ENCODE measurements around the gene PTPRM.
A peak's percentile ranks its signal among the peaks of the same experiment; 100 is the strongest.

PTPRM gene

DNA sequence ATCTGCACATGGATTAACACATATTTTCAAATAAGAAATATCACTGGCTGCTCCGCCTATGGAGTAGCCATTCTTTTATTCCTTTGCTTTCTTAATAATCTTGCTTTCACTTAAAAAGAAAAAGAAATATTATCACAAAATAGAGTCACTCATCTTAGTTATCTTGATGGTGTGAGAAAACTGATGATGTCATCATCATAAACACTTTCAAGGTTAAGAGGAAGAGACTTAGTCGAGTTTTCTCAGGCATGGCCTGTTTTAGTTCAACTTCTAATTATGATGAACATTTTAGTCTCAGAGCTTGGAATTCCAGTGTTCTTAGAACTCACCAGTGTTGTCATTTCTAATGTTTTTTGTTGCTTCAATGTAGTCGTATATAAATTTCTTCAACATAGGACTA, 506.1 kb downstream of the PTPRM start:
- Histone ChIP-seq H3K4me3 (no peak overlapping the region), H3K27ac (no peak overlapping the region), H3K4me1 (no peaks in the 10 kb centered on the region), H3K27me3 (no peaks in the 10 kb centered on the region), H3K9me3 (no peaks in the 10 kb centered on the region), H3K36me3 (peaks cover 0 to 3% (median 0%) of the 10 kb centered on the region in 3 donors)
- no peak for DNase-seq
- TF ChIP-seq, protein P1, sequence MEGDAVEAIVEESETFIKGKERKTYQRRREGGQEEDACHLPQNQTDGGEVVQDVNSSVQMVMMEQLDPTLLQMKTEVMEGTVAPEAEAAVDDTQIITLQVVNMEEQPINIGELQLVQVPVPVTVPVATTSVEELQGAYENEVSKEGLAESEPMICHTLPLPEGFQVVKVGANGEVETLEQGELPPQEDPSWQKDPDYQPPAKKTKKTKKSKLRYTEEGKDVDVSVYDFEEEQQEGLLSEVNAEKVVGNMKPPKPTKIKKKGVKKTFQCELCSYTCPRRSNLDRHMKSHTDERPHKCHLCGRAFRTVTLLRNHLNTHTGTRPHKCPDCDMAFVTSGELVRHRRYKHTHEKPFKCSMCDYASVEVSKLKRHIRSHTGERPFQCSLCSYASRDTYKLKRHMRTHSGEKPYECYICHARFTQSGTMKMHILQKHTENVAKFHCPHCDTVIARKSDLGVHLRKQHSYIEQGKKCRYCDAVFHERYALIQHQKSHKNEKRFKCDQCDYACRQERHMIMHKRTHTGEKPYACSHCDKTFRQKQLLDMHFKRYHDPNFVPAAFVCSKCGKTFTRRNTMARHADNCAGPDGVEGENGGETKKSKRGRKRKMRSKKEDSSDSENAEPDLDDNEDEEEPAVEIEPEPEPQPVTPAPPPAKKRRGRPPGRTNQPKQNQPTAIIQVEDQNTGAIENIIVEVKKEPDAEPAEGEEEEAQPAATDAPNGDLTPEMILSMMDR (IDR thresholded peaks at IDR 0.05), result no peak
- intact Hi-C loops (cut with DNase I; ENCODE audit: low total_unique reads), result no loop called here

DNA sequence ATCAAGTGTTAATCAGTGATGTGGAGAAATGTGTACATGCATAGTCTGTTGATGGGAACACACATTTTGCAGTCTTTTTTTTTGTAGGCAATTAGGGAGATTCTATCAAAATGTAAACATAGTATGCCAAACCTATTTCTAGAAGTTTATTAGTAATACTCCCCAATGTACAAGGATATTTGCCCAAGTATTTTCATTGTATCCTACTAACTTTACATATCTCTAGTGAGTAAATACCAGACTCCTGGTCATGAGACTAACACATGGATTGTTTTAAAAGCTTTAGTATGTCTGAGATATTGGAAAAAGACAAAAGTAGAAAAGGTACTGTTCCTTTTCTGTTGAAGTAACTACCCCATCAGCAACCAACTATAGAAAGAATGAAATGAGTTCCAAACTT, 513.0 kb downstream of the PTPRM start:
- H3K36me3 ChIP-seq, result no peaks in the 10 kb centered on the region
- no peak overlapping the region for H3K4me3 ChIP-seq
- H3K4me1 ChIP-seq, result no peaks in the 10 kb centered on the region
- H3K27ac ChIP-seq, result no peak overlapping the region
- no peaks in the 10 kb centered on the region for H3K9me3 ChIP-seq
- intact Hi-C loops (cut with DNase I; ENCODE audit: low total_unique reads), result loop anchor here (10.0 kb wide), 1 partner anchor 515 kb away; no protein-coding TSS in a partner anchor
- TF ChIP-seq, protein P1 (IDR thresholded peaks at IDR 0.05), result no peak
- DNase-seq, result no peak
- H3K27me3 ChIP-seq, result no peaks in the 10 kb centered on the region

DNA sequence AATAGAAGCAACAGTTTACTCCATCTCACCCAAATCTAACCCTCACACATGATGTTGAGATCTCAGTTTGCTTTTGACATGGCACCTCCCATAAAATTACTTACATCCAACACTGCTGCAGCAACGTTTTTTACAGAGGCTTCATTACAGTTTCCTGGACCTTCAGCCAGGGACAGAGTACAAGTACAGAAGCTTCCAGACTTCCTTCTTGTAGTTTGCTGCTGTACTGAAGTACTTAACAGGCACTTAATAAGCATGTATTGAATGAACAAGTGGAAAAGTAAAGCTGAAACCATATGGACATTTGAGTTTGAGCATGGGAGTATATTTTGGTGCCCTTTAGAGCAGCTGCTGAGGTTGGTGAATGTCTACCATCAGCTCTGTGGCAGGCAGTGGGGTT, 514.2 kb downstream of the PTPRM start:
- H3K4me1 ChIP-seq, result no peaks in the 10 kb centered on the region
- DNase-seq, result no peak
- H3K27ac ChIP-seq, result no peak overlapping the region

DNA sequence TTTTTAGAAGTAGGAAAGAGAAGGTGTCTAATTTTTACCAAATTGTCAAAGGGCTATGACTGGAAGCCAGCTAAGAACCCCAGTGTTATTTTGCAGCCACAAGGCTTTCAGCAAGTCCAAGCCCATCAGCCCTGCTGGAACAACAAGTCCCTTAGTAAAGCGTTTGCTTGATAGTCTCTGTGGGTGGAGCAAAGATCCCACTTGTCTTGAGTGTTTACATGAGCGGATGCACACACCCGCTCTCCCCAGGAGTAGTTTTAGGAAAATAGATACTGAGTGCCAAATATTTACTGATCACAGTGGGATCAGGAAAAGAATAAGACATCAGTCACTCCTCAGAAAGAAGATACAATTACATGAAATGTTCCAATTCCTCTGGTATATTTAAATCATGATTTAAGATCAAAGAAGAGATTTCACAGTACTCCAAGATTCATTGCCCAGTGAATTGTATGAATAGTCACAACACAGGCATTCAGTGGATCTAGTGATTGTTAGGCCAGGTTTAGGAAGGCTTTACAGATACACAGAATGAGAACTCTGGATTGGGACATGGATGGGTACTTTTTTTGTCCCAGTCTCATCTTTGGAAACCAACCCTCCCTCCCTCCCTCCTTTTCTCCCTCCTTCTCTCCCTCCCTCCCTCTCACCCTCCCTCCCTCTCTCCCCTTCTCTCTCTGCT, 514.9 kb downstream of the PTPRM start:
- DNase-seq, result no peak
- Histone ChIP-seq H3K9me3 (no peaks in the 10 kb centered on the region), H3K36me3 (peaks cover 0 to 8% (median 7%) of the 10 kb centered on the region in 3 donors), H3K4me3 (no peak overlapping the region), H3K4me1 (no peaks in the 10 kb centered on the region), H3K27me3 (no peaks in the 10 kb centered on the region), H3K27ac (no peak overlapping the region)
- intact Hi-C loops (cut with DNase I; ENCODE audit: low total_unique reads), result loop anchor here (10.0 kb wide), 1 partner anchor 513 kb away; no protein-coding TSS in a partner anchor
- TF ChIP-seq, protein P1 (IDR thresholded peaks at IDR 0.05), result no peak

More for the DNA sequence above, 514.2 kb downstream of the PTPRM start:
- H3K4me3 ChIP-seq, result no peak overlapping the region
- no peaks in the 10 kb centered on the region for H3K9me3 ChIP-seq
- no peaks in the 10 kb centered on the region for H3K27me3 ChIP-seq
- peaks cover 0 to 7% (median 7%) of the 10 kb centered on the region in 3 donors for H3K36me3 ChIP-seq
- TF ChIP-seq, protein P1 (IDR thresholded peaks at IDR 0.05), result no peak
- intact Hi-C loops (cut with DNase I; ENCODE audit: low total_unique reads), result loop anchor here (10.0 kb wide), 1 partner anchor 514 kb away; no protein-coding TSS in a partner anchor

DNA sequence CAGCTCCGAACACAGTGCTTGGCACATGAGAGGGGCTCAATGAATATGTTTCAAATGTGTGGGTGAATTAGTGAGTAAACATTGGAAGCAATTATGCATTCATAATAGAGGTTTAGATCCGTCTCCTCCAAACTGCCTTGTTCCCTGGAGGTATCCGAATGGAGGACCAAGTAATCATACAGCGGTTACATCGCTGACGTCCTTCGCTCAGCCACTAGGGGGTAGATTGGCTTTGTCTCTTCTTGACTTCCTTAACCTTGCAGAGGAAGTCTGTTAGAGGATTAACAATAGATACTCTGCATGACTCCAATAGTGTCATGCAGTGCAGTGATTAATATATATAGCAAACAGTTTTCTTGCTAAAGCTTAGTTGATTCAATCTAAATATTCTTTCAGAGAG, 517.0 kb downstream of the PTPRM start:
- Histone ChIP-seq H3K4me1 (no peaks in the 10 kb centered on the region), H3K36me3 (peaks cover 0 to 8% (median 7%) of the 10 kb centered on the region in 3 donors), H3K27me3 (no peaks in the 10 kb centered on the region), H3K4me3 (no peak overlapping the region), H3K9me3 (no peaks in the 10 kb centered on the region), H3K27ac (no peak overlapping the region)
- TF ChIP-seq, protein P1 (IDR thresholded peaks at IDR 0.05), result peak; percentile 10
- intact Hi-C loops (cut with DNase I; ENCODE audit: low total_unique reads), result loop anchor here (10.0 kb wide), 1 partner anchor 511 kb away; no protein-coding TSS in a partner anchor
- DNase-seq, result no peak

Measured in tibial artery (tissue), 4 donors.